Stromal cell of bone marrow (primary cell): ENCODE results near the gene UVSSA.
"Not testable (repeated sequence)": the region's sequence is repeated elsewhere in the genome, so short reads cannot be mapped to it uniquely, and the experiment has no call there.

Source experiments
- DNase-seq: peaks from one replicate; pipeline ENCODE4 v3.0.0-alpha.2; 2012; ENCODE audit warnings: low read depth

UVSSA gene

DNA sequence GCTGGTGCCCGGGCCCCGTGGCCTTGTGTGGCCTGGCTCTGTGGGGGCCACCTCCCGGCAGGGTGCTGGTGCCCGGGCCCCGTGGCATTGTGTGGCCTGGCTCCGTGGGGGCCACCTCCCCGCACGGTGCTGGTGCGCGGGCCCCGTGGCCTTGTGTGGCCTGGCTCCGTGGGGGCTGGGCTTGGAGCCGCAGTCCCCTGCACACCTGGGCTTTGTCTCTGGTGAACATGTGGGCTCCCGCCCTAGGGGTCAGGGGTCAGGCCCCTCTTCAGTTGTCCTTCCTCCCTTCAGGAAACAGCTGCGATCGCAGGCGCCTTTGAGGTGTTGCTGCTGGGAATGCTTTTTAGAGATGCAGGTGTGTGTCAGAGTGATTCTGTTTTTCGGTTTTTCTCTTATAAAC lies 17.2 kb downstream of the UVSSA start:
- no peak for DNase-seq

DNA sequence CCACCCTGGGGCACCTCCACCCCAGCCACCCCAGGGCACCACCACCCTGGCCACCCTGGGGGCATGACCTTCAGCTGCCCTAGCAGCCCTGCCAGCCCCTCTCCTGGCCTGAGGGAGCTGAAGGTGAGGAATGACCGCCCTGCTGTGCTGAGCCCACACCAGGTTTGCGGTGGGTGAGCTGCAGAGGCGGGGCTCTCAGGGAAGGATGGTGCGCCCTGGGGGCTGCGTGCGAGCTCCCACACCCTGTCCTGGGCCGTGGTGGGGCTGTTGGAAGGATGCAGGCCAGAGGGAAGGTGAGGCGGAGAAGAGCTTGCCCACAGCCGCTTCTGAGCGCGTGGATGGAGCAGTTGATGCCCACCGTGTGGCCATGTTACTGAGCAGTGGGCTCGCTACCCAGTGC lies 17.7 kb downstream of the UVSSA start:
- no peak for DNase-seq

DNA sequence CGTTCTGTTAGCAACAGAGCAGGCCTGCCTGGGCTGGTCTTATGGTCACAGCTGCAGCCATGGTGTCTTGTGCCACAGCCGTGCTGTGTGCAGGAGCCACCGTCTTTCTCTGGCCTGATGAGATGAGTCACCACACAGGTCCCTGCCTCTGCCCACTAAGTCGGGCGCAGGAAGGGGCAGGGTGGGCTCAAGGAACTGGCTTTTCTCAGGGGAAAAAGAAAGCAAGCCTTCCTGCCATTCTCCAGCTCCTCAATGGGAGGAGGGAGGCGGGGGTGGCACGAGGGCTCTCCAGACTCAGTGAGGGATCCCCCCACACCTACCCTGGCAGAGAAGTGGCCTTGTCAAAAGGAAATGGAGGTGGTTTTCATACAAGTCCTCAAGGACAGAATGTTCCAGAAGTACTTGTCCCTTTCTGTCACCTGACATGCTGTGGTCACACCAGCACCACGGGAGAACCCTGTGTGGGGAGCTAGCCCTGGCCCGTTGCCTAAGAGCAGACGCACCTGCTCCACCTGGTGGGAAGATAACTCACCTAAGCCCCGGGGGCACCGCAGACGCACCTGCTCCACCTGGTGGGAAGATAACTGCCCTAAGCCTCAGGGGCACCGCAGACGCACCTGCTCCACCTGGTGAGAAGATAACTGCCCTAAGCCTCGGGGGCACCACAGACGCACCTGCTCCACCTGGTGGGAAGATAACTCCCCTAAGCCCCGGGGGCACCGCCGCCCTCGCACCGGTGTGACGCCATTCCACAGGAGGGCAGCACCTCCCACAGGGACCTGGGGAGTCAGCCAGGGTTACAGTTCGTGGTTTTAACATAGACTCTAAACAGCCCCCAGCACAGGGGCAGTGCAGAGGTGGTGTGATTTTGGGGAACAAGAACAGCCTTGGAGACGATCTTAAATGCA lies 18.5 kb downstream of the UVSSA start:
- no peak for DNase-seq

DNA sequence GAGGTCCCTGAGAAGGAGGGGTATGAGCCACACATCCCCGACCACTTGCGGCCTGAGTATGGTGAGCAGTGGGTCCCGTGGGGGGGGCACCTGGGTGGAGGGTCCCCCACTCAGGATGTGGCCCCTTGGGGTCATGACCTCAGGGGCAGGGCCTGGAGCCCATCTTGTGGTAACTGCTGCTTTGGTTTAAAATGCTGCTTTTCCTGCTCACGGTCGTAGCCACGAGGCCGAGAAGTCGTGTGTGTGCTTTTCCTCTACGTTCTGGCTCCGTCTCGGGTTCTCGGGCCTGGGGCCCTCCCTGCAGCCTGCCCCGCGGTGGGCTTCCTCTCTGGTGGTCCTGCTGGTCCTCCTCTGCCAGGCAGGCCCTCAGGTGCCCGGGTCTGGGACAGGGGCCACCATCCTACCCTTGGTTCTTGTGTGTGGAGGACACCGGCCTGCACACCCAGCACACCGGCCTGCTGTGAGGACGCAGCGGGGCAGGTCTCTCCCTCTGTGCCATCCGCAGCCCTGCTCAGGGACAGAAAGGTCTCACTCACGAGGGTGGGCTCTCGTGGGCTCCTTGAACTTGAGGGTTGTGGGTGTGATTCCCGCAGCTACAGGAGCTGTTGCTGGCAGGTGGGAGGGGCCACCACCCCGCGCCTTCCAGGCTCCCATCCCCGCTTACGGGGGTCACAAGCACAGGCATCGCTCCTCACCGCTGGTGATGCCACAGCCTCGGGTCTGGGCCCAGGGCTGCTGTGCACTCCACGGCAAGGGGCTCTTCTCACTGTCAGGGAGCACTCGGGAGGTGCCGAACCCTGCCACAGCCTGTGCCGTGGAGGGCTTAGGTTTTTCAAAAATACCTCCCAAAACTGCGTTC lies 19.6 kb downstream of the UVSSA start:
- no peak for DNase-seq

DNA sequence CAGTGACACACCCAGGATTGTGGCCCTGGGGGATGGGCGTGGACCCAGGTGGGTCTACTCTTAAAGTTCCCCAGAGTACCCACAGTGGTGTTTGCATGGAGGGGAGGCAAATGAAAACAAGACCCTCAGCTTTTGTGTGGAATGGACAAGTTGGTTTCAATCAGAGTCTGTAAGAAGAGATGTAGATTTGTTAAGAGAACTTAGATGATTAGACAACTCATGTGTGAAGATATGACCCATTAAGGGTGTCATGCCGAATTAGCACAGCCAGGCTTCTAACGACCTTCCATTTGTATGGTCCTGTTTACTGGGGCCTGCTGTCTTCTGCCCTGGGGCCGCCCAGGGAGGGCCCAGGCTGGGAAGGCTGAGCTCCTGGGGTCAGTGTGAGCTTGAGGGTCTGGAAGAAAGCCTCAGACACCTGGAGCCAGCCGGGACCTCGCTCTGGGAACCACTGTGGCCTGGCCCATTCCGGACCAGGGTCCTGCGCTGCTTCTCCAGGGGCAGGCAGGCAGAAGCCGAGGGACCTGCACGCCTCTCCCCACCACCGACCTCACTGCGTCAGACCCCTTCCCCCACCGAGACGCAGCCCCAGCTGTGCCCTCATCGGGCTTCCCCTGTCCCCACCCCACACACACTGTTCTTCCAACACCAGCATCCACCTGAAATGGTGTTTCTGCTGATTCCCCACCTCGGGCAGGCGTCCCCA lies 20.4 kb downstream of the UVSSA start:
- no peak for DNase-seq

DNA sequence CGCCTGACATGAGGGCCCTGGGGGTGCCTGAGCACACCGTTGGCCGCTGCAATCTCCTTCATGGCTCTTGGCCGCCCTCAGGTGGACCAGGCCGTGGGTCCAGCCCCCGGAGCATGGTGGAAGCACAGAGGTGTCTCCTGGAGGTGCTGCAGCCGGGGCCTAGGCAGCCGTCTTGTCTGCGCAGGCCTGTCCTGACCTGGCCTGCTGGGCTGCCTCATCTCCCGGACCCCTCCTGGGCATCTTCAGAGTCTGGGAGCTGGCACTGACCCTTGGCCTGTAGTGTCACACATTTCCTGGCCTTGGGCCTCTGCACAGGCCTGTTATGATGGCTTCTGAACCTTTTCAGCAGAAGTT lies 20.9 kb downstream of the UVSSA start:
- no peak for DNase-seq

- DNase-seq, result no peak
Observed at GRCh38 chr4:1368421-1369090, 21.5 kb downstream of the UVSSA start.

DNA sequence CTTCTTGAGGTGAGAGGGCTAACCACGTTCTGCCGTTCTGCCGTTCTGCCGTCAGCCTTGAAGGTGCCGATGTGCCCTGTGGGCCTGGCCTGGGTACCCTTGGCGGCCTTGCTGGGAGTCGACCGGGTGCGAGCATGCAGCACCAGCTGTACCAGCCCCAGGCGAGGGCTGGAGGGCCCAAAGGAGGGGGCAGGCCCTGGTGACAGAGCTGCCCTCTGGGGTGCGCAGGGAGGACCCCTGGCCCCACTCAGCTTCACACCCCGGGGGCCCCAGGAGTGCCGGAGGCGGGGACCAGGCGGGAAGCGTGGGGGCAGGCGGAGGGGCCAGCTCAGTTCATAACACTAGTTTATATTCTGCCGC lies 22.1 kb downstream of the UVSSA start:
- no peak for DNase-seq

DNA sequence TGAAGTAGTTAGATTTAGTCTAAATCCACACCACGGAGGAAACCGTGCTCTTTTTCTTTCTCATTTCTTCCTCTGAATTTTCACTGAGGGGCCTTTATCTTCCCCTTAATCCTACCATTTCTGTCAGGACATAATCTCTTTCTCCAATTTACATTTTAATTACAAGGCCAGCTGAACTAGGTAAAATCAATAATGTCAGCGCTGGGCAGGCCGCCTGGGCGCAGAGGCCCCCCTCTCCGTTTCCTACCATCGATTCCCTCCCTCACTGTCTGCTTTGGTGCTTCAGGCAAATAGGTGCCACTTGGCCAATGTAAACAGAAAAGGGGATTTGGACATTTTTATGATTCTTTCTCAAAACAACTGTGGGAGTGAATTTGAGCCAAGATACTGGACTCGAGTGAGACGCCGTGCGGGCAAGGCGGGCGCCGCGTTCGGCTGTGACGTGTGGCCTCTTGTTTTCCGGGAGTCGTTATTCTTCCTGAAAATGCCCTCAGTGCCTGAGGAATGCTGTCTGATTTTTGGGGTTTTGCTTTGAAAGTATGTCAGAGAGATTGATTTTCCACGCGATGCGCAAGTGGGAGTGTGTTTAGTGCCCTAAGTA lies 22.6 kb downstream of the UVSSA start:
- DNase-seq, result no peak

DNA sequence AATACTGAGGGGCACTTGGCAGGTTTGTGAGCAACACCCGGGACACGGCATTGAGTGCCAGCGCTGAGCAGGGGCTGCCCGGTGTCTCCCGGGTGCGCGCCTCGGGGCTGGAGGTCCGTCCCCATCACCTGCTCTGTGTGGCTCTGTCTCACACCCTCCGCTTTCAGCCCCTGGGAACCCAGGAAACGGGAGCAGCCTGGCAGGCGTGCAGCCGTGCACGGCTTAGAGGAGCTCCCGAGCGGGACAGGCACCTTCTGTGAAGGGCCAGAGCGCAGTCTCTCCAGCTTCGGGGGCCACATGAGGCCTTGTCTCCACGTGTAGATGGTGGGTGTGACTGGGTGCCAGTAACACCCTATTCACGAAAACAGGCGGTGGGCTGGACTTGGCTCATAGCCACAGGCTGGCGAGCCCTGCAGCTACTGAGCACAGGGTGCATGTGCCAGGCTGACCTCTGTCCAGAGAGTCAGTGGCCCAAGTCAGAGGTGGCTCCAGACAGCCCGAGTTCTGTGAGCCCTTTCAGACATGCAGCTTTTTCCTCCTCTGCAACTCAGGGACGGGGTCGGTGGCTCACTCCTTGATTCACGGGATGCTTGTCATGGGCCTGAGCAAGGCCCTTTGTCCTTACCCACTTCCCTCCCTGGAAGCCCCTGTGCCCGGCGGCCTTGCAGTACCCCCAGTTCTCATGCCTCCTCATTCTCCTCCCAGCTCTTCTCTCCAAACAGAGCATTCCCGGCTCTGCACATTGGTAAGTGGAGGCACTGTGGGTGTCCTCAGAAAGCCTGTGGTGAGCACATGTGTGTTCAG lies 23.5 kb downstream of the UVSSA start:
- DNase-seq, result no peak

DNA sequence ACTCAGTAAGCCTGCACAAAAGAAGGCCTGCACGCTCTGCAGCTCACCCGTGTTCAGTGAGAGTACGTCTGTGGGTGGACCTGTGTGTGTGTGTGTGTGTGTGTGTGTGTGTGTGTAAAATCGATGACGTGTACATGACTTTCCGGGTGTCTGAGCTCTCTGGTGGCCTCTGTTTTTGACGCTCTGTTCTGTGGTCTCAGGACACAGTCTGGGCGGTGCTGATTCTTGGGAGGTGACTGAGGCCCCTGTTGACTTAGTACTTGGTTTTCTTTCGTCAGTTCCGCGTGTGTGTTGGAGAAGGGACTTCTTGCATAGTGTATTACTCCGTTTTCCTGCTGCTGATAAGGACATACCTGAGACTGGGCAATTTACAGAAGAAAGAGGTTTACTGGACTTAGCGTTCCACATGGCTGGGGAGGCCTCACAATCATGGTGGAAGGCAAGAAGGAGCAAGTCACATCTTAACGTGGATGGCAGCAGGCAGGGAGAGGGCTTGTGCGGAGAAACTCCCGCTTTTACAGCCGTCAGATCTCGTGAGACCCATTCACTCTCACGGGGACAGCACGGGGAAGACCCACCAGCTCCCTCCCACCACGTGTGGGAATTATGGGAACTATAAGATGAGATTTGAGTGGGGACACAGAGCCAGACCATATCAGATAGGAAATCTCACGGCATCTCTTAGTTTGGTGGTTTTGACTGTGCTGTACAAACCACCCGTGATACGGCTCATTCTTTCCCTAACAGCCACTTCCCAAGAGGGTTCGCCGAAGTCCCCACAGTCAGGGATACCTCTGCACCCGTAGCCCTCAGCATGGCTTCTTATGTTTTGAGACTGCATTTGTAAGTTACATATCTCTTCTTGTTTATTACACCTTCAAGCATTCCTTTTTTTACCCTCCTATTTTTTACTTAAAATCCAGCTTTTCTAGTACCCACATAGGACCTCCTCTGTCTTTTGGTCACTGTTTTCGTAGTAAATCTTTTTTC lies 24.5 kb downstream of the UVSSA start:
- no peak for DNase-seq

DNA sequence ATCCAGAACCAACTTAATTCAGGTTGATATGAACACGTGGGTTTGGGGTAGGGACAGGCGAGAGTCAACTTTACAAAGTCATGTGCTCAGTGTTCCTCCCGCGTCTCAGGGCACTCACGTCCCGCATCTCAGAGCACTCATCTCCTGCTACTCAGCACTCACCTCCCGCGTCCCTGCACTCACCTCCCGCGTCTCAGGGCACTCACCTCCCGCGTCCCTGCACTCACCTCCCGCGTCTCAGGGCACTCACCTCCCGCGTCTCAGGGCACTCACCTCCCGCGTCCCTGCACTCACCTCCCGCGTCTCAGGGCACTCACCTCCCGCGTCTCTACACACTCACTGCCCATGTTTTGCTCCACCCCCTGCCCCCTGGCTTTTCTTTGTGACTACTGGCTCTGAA lies 25.6 kb downstream of the UVSSA start:
- not testable (repeated sequence) for DNase-seq

DNA sequence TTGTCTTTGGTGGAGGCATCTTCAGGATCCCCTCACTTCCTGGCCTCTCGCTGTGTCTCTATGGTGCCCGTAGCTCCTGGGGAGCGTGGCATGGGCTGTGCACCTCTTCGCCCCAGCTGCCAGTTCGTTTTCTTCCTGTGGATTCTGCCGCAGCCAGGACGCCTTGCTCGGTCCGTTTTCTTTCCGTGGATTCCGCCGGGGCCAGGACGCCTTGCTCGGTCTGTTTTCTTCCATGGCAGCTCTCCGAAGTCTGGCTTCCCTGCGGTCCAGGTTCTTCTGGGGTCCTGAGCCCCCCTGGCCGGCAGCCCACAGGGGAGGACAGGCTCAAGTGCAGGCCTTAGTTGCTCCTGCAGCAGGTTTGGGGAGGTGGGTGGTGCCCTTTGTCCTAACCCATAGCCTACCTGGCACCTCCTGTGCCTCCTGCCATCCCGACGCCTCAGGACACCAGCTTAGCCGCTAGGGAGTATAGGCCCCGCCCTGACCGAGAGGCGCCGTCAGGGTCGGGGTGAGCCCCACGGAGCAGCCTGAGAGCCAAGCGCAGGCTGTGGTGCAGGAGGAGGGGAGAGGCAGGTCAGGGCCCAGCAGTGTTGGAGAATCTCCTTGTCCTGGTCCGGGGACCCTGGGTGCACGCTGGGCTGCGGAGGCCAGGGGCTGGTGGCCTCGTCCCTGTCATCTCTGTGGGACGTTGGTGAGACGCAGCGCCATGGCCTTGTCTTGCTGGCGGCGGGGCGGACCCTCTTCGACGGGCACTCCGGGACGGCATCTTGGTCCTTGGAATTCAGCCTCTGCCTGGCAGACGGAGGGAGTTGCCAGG lies 27.1 kb downstream of the UVSSA start:
- no peak for DNase-seq

- no peak for DNase-seq
Observed at GRCh38 chr4:1374706-1375045, 27.7 kb downstream of the UVSSA start.

GRCh38 chr4:1375051-1375721 lies 28.2 kb downstream of the UVSSA start:
- no peak for DNase-seq

DNA sequence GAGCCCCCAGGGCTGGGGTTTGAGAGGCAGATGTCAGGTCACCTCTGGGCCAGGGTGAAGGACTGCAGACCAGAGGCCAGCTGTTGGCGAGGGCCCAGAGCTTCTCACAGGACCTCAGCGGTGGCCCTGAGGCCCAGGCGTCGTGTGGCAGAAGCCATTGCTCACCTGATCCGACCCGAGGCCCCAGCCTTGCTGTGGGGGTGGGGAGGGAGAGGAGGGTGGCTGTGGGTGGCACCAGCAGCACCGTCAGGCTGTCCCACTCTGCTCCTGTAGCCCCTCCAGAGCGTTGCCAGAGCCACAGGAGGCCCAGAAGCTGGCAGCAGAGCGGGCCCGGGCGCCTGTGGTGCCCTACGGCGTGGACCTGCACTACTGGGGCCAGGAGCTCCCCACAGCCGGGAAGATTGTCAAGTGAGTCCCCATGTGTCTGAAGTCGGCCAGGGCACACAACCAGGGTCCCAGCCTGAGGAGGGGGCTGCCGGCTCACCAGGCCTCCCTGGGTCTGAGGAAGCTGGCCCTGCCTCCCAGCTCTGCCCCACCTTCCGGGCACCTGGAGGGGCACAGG lies 28.8 kb downstream of the UVSSA start:
- DNase-seq, result no peak

- no peak for DNase-seq
Observed at GRCh38 chr4:1376391-1376840, 29.4 kb downstream of the UVSSA start.
